HCT116 (cell line): ENCODE results near the gene OR1E2. TPM values are rescaled to one million over a fixed set of nuclear protein-coding genes. Genes with fewer than 3 reads are reported as not detected.
"Not testable (repeated sequence)": the region's sequence is repeated elsewhere in the genome, so short reads cannot be mapped to it uniquely, and the experiment has no call there.

Experiments
- ATAC-seq: fragments of 200-7000 bp; cut with Tn5 transposase; 2 replicates; pipeline ENCODE4 v1.9.1; 2020; ENCODE audit warnings: mild to moderate bottlenecking, moderate library complexity
- BruUV-seq: library from RNA; stranded (reverse); fragments of 400-500 nt; replicated peaks from 2 replicates; lab custom pipeline; 2021; lab: Mats Ljungman, UMichigan
- CTCF ChIA-PET: fragments of 300-600 bp; sonication (Branson Sonifier 250); formaldehyde crosslinking; loops from one replicate; lab custom pipeline; 2021; ENCODE audit warnings: antibody characterized with exemption; lab: Charles Lee
- POLR2A ChIA-PET: fragments of 300-600, 350-600 bp; sonication (Branson Sonifier 250); formaldehyde crosslinking; loops from one replicate; lab custom pipeline; 2021; ENCODE audit warnings: antibody characterized with exemption; lab: Charles Lee
- RAD21 ChIA-PET, 2 experiments: fragments of 300-600 bp; sonication (Branson Sonifier 250); formaldehyde crosslinking; loops; one replicate each; lab custom pipeline; 2023; ENCODE audit warnings: low total read pairs in 2 of 2; ENCODE audit not compliant: uncharacterized antibody in 2 of 2, unreplicated experiment in 2 of 2, low non-redundant PET in 1 of 2; lab: Charles Lee
- DNase-seq: peaks from one replicate; pipeline ENCODE4 v3.0.0-alpha.2; 2010; ENCODE audit warnings: low read depth, low spot score
- H2AFZ ChIP-seq: fragments of 200-600 bp; shearing (Covaris generic), sonication (generic); 2 replicates; pipeline ENCODE4 v1.6.1; 2017; ENCODE audit warnings: low read depth, mixed run types, mixed read lengths, antibody characterized with exemption, low read length; ENCODE audit not compliant: poor library complexity, severe bottlenecking
- H3K27ac ChIP-seq: 2 replicates; pipeline ENCODE4 v1.5.1; 2012; ENCODE audit warnings: low read depth, low read length
- H3K27me3 ChIP-seq: fragments of 200-600 bp; sonication (generic); 2 replicates; pipeline ENCODE4 v1.6.1; 2016; ENCODE audit warnings: mixed run types, low read length, mixed read lengths; ENCODE audit not compliant: insufficient read depth
- H3K36me3 ChIP-seq, 2 experiments: fragments of 200-500 bp in 1 of 2; fragments of 200-600 bp in 1 of 2; sonication (Bioruptor generic) in 1 of 2; sonication (generic) in 1 of 2; 2 replicates each; pipeline versions ENCODE4 v1.5.1 to v1.6.1; 2014 to 2016; ENCODE audit warnings: low read length in 2 of 2, inconsistent platforms in 1 of 2, mixed read lengths in 1 of 2, mixed run types in 1 of 2; ENCODE audit not compliant: insufficient read depth in 2 of 2, control insufficient read depth in 1 of 2
- H3K4me1 ChIP-seq, 2 experiments: fragments of 200-600 bp in 1 of 2; sonication (generic) in 1 of 2; 2 replicates each; pipeline versions ENCODE4 v1.5.1 to v1.6.1; 2012 to 2017; ENCODE audit warnings: low read length in 2 of 2, inconsistent platforms in 1 of 2, mild to moderate bottlenecking in 1 of 2, mixed read lengths in 1 of 2, mixed run types in 1 of 2, moderate library complexity in 1 of 2; ENCODE audit not compliant: insufficient read depth in 2 of 2, control insufficient read depth in 1 of 2
- H3K4me2 ChIP-seq: fragments of 200-600 bp; sonication (generic); 2 replicates; pipeline ENCODE4 v1.6.1; 2017; ENCODE audit warnings: mixed run types, low read length, mixed read lengths
- H3K4me3 ChIP-seq, 2 experiments: fragments of 200-600 bp in 1 of 2; sonication (generic) in 1 of 2; replicated peaks in 1 of 2; 2 replicates each; pipeline ENCODE4 v1.5.1; 2011 to 2016; ENCODE audit warnings: low read length in 2 of 2, control low read depth in 1 of 2, low read depth in 1 of 2, mild to moderate bottlenecking in 1 of 2, mixed read lengths in 1 of 2, mixed run types in 1 of 2
- H3K79me2 ChIP-seq: fragments of 200-600 bp; sonication (generic); 2 replicates; pipeline ENCODE4 v1.6.1; 2017; ENCODE audit warnings: mild to moderate bottlenecking, mixed run types, low read length, moderate library complexity, mixed read lengths; ENCODE audit not compliant: insufficient read depth
- H3K9ac ChIP-seq: fragments of 200-600 bp; sonication (generic); 2 replicates; pipeline ENCODE4 v1.6.1; 2016; ENCODE audit warnings: low read length, mixed read lengths
- H3K9me2 ChIP-seq: fragments of 200-600 bp; sonication (generic), shearing (Covaris generic); 2 replicates; pipeline ENCODE4 v1.6.1; 2017; ENCODE audit warnings: mixed run types, mild to moderate bottlenecking, moderate library complexity; ENCODE audit not compliant: insufficient read depth
- H3K9me3 ChIP-seq, 2 experiments: fragments of 200-500 bp in 1 of 2; fragments of 200-600 bp in 1 of 2; sonication (Bioruptor generic) in 1 of 2; sonication (generic) in 1 of 2; 2 replicates each; pipeline ENCODE4 v1.6.1; 2014 to 2017; ENCODE audit warnings: low read length in 2 of 2, mixed read lengths in 2 of 2, inconsistent platforms in 1 of 2, low read depth in 1 of 2, mild to moderate bottlenecking in 1 of 2, mixed run types in 1 of 2, moderate library complexity in 1 of 2; ENCODE audit not compliant: control insufficient read depth in 1 of 2, insufficient read depth in 1 of 2
- H4K20me1 ChIP-seq: fragments of 200-600 bp; sonication (generic), shearing (Covaris generic); 2 replicates; pipeline ENCODE4 v1.6.1; 2017; ENCODE audit warnings: mixed run types, mild to moderate bottlenecking, moderate library complexity; ENCODE audit not compliant: insufficient read depth
- ELF1 ChIP-seq: IDR thresholded peaks from 2 replicates; pipeline ENCODE4 v1.6.1; 2012; ENCODE audit warnings: low read depth, borderline replicate concordance
- JUND ChIP-seq: IDR thresholded peaks from 2 replicates; pipeline ENCODE4 v1.6.1; 2012
- SIN3A ChIP-seq: IDR thresholded peaks from 2 replicates; pipeline ENCODE4 v1.6.1; 2012; ENCODE audit warnings: low read depth
- SP1 ChIP-seq: IDR thresholded peaks from 2 replicates; pipeline ENCODE4 v1.6.1; 2012; ENCODE audit warnings: low read depth
- ZBTB33 ChIP-seq: IDR thresholded peaks from 2 replicates; pipeline ENCODE4 v1.6.1; 2011; ENCODE audit warnings: mild to moderate bottlenecking, low read length, moderate library complexity; ENCODE audit not compliant: insufficient replicate concordance; ENCODE audit errors: extremely low read depth
- intact Hi-C: fragments of 100-400 bp; cut with micrococcal nuclease; formaldehyde crosslinking; loops from 2 replicates; pipeline ENCODE4 v1.10.0; 2022
- total RNA-seq: library from RNA; stranded (reverse); gene quantifications from one replicate; pipeline ENCODE4 v1.2.1, GENCODE V29; 2021; ENCODE audit not compliant: unreplicated experiment

OR1E2 gene
- total RNA-seq, 1 experiment from 2014 or later: not detected

DNA sequence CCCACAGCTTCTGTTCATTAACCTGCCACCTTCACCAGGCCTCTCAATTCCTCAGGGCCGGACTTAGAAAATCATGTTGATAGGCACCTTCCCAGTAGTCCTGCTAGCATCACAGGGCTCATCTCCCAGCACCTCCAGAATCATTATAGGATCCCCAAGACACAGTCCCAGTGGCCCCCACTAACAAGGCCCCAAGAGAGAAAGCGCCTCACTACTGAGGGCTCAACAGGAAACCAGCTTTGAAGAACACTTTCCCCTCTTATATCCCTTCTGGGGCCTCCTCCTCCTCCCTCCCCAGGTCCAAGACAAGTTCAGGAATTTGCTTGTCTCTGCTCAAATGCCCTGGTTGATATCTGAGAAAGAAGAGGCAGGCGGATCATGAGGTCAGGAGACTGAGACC is 22.6 kb downstream of the OR1E2 start, which contains the start of gene OR3A3:
TSS of gene OR3A3 (plus strand) at position 301 of the 400 bp plus-strand sequence.
- POLR2A ChIA-PET: no interaction called here
- Histone ChIP-seq H3K27me3 (0 out of 2 replicates have a peak, but pooled peaks cover 4% of the 10 kb centered on the region), H3K9me2 (no peaks in the 10 kb centered on the region), H3K9me3 (no peaks in the 10 kb centered on the region), H4K20me1 (no peaks in the 10 kb centered on the region), H3K4me3 (no peak within 1 kb of the TSS), H3K4me2 (no peak within 1 kb of the TSS), H3K36me3 (no peaks in the 10 kb centered on the region), H3K79me2 (no peaks in the 10 kb centered on the region), H3K9ac (no peak within 1 kb of the TSS), H2AFZ (no peak within 1 kb of the TSS), H3K4me1 (no peaks in the 10 kb centered on the region), H3K27ac (no peak within 1 kb of the TSS)
- DNase-seq: no peak
- ATAC-seq: no peak
- CTCF ChIA-PET: no interaction called here
- RAD21 ChIA-PET: no interaction called here
- intact Hi-C loops: no loop called here
- no TSS peak for BruUV-seq
- TF ChIP-seq ZBTB33 (no peak), SIN3A (no peak), JUND (no peak), SP1 (no peak), ELF1 (no peak)

GRCh38 chr17:3403856-3404255 is 29.8 kb downstream of the OR1E2 start:
- H3K27ac ChIP-seq, DNase-seq, H3K9me2 ChIP-seq, H3K9ac ChIP-seq, H3K36me3 ChIP-seq, H3K4me3 ChIP-seq, H3K9me3 ChIP-seq, CTCF ChIA-PET, H3K4me1 ChIP-seq, ATAC-seq, H2AFZ ChIP-seq, H3K4me2 ChIP-seq, H3K79me2 ChIP-seq, intact Hi-C loops, RAD21 ChIA-PET, H4K20me1 ChIP-seq, BruUV-seq, POLR2A ChIA-PET: not testable (repeated sequence)
- peaks cover 10% of the 10 kb centered on the region for H3K27me3 ChIP-seq
